GM19397 (cell line): ENCODE results near the gene GCG.

ENCODE experiments used
- ATAC-seq: cut with Tn5 transposase; IDR thresholded peaks from one replicate; pipeline ENCODE4 v1.9.1; 2021; ENCODE audit warnings: mild to moderate bottlenecking, moderate library complexity; ENCODE audit not compliant: unreplicated experiment

The GCG gene

GRCh38 chr2:162103443-162104009 lies 48.5 kb downstream of the GCG start:
- ATAC-seq: no peak

GRCh38 chr2:162100579-162100978 lies 51.5 kb downstream of the GCG start:
- no peak for ATAC-seq

- ATAC-seq: no peak
Measured at GRCh38 chr2:162099836-162100235, 52.2 kb downstream of the GCG start.
